ENCODE results near the gene ATAT1.

Gene ATAT1

DNA sequence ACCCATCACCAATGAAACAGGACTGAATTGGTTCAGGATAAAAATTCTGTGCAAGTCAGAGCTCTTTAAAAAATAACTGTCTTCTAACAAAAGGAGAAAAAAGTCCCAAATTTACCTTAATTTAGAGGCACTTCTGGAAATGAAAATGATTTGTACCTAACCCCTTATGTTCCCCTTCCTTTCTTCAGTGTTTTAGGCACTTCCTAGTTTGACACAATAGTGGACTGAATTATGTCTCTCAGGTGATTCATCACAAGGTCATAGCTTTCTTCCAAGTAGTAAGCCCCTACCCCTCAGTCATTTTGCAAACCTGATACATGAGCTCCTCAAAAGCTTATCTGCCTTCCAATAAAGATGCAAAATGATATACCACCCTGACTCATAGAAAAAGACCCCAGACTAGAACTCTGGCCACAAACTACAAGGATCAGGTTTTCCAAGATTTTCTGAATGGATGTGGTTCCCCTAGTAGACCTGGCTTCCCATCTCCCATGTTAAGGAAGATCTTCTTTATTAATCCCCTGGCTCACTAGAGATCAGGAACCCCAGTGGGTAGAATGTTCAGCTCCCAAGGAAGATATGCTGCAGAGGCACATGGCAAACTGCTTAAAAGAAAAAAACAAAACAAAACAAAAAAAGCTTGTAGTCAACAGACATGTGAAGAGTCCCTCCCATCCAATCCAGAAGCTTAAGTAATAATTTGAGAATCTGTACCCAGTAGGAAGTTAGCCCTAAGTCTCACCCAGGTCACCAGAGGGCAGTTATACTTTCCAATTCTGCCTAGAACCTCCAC lies 13.2 kb upstream of the ATAT1 start:
- DNase-seq (ENCODE audit: low read depth in 3 of 3), result no peak

DNA sequence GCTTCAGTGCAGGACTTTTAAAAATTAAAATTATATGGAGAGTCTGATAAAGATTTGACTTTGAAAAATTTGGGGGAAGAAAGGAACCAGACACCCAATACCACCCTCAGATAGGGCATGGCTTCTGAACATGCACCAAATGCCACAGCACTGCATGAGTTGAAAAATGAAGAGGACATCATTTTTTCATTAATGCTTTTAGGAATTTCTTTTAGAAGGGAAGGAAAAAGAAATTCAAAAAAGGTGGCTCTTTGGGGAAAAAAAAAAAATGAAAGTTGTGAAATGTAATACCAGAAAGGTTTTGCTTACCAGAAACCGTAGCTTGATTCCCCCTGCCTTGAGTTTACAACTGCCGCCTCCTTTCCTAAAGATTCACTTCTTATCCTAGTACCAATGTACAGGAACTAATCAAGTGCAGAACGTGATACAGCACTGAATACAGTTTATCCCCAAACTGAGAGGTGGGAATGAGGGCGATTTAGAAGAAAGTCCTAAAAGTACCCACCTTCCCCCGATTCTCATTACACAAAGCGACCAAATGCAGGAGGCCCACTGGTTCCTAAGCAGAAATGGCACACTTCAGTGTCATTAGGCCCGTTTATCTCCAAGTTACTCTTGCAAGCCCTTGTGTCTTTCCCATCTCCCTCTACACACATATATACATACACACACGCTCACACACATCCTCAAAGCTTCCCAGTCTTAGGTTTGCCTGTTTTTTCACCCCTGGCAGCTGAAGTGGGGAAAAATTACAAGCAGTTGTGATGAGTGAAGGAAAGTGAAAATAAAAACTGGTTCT lies 12.4 kb upstream of the ATAT1 start:
- DNase-seq (ENCODE audit: low read depth in 3 of 3), result no peak

DNA sequence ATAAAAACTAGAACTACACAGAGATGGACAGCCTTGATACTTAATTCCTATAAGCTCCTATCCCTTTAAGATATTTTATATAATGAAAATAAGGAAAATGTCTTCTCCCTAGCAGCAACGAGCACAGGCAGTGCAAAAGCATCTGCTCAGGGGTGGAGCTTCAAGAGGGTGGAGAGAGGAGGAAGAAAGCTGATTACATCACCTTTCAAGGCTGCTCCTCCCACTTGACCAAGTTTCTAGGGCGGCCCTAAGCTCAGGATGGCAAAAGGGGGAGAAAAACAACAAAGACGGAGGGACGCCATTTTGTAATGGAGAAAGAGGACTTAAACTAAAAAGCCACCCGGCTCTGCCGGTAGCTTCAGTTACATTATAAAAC lies 11.8 kb upstream of the ATAT1 start:
- peak; percentile 65 to 77 (median 68) for DNase-seq (ENCODE audit: low read depth in 3 of 3)

DNA sequence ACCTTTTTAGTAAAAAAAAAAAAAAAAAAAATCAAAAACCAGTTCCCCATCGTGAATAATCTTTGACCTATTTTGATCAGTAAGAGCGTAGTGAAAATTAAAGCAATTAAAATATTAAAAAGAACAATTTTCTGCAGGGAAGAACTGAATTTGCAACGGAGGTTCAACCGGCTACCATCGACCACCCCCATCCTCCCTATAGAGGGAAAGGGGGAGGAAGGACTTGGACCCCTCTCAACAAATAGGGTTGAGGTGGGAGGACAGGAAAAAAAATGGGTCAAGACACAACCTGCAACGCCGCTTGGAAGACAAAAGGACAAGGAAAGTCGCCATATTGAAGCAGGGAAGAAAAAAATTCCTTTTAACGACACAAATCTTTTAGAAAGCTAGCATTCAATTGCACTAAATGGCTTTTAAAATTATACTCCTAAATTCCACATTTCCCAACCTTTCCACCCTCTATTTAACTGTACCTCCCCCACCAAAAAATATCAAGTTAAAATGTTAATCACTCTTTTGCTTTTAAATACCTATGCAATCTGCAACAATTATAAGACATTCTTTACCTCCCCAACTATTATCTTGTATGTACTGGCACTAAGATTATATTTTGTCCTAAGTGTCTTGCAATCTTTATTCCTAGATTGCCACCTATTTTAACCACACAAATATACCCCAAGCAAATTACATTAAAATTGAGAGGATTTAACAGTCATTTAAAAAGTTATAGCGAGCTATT lies 11.3 kb upstream of the ATAT1 start:
- no peak for DNase-seq (ENCODE audit: low read depth in 3 of 3)

DNA sequence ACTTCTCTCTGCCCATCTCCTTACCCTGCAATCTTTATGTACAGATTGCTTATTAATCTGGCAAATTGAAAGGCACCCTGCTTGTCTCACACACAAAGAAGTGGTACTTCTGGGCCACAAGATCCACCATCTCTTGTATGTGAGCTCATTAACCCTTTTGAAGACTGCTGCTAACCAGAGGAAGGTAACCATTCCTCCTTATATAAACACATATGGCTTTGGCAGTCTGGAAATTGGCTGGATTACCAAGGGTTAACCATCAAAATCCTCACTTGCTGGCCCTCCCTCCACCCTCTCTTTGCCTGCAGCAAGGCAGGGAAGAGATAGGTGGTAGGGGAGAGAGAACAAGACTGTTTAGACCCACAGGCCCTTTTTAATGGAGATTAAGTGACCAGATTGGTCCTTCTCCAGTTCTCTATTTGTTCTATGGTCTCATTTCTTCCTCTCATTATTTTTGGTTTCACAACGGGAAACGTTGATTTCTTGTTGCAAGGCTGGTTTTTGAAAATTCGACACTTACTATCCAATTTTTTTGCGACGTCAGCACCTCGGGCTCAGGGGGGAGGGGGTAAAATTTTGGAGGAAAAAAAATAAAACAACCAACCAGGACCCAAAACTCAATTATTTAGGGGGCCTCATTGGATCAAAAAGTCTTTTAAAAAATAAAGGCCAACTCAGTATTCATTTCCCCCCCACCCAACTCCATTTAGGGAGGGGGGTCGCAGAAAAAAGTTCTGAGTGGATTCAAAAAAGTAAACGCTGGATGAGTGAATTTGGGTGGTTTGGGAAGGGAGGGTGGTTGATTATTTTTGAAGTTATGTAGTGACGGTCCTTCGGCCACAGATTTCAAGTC lies 10.5 kb upstream of the ATAT1 start:
- no peak for DNase-seq (ENCODE audit: low read depth in 3 of 3)

DNA sequence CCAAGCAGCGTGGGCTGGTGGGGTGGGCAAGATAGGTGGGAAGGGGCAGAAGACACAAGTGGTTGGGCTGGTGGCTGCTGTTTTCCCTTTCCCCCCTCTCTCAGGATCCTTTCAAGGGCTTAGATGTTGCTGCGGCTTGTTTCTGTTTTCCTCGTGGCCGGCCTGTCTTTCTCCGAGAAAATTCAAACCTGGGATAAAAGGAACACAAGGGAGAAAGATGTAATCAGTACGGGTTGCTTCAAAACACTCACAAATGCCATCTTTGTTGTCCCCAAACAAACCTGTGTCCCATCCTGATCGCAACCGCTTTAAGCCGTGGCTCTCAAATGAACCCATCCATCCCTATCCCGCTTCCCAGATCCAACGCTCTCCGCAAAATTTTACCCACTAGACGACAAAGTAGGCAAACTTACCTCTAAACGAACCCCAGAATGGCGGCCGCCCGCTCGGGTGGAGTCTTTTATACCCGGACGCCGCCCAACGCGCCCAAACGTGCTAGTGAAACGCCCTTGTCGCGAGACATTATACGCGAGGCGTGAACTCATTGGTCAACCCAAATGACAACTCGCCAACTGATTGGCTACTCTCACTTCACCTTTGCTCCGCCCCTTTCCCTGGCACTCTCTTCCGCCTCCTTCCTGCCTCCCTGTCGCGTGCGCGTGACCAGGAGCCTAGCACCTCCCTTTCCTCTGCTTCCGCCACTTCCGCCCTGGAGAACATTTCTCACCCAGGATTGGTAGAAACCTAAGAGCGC lies 9.7 kb upstream of the ATAT1 start, which contains the start of gene PPP1R10:
Gene PPP1R10, minus strand, starts transcription at position 433 of the 754 bp plus-strand sequence. CDS start 7,299 bp downstream, outside the sequence.
- peak; percentile 95 to 99 (median 96) for DNase-seq (ENCODE audit: low read depth in 3 of 3)

DNA sequence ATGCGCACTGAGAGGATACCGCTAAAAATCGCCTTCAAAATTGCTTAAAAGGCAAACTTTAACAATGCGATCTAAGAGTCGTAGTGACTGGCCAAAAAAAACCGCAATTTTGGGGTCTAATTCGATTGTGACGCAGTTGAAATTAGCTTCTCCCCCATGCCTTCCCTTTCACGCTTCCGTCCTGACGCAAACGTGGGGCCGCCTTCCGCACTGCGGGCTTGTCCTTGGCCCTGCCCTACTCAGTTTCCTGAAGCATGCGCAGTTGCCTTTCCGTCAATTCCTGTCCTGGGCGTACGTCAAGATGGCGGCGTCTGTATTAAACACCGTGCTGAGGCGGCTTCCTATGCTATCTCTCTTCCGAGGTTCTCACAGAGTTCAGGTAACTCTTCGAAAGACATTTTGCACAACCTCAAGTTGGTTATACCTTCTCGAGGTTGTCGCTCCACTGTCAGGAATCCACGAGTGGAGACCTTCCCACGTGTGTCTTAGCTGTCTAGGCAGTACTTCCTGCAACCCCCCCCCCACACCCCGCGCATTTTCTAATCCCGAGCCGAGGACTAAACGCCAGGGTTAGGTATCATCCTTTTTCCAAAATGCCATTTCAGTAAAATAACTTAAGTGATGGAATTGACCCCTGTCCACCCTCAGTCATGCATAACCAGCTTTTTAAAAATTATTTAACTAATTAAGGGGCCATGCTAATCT lies 9.0 kb upstream of the ATAT1 start, which contains the start of gene MRPS18B:
Gene MRPS18B, plus strand, starts transcription at position 276 of the 705 bp plus-strand sequence. Its CDS starts 26 bp downstream, at position 302.
- peak; percentile 93 to 95 (median 95) for DNase-seq (ENCODE audit: low read depth in 3 of 3)

DNA sequence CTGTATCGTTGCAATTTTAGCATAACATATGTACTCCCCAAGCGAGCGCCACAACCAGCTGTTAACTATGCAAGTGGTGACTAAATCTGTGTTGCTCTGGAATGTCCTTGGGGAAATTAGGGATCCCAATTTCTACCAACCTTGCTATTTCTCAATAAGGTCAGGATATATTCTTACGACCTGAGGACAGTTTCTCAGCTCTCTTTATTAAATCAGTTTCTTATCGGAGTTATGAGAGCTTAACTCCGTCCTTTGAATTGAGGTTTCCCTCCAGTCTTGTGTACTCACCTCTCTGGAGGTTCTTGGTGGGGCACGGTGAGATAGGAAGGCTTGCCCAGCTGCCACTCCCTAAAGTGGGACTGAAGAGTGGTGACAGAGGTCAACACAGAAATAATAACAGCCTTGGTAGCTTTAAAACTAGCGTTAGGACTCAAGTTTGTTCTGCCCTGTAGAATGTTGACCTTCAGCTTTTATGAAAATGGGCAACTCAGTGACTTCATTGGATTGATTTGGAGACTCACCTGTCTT lies 8.3 kb upstream of the ATAT1 start:
- DNase-seq (ENCODE audit: low read depth in 3 of 3), result no peak

DNA sequence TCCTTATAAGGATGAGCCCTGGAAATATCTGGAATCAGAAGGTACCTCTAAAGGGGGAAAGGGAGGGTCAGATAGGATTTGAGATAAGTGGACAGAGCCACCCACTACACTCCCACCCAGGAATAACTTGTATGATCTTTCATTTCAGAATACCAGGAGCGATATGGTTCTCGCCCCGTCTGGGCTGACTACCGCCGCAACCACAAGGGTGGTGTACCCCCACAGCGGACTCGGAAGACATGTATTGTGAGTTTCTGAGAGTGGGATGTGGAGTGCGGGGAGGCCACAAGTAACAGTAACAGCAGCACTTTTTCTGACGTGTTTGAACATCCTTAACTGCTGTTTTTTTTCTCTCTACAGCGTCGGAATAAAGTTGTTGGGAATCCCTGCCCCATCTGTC lies 7.1 kb upstream of the ATAT1 start:
- DNase-seq (ENCODE audit: low read depth in 3 of 3), result no peak

DNA sequence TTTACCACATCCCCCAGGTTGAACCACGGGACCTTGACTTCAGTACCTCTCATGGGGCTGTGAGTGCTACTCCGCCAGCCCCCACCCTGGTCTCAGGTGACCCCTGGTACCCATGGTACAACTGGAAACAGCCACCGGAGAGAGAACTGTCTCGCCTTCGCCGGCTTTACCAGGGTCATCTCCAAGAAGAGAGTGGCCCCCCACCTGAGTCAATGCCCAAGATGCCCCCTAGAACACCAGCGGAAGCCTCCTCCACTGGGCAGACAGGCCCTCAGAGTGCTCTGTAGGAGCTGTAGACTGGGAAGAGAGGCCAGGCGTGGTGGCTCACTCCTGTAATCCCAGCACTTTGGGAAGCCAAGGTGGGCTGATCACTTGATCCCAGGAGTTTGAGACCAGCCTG lies 1.2 kb upstream of the ATAT1 start:
- DNase-seq (ENCODE audit: low read depth in 3 of 3), result no peak

DNA sequence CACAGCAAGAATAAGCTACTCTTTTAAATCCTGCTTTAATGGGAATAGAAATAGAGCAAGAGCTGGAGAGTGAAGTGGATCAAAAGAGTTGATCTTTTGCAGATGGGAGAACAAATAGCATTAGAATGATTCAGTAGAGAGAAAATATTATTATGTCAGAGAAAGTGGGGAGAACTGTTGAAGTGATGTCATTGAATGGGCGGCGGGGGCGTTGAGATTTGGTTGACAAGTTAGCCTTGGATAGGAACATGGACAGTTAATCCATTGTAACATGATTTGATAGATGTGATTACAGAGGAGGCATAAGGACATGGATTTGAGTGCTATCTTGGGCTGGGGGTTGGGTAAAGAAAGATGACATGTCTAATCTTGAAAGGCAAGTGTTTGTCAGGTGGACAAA lies 9.2 kb downstream of the ATAT1 start:
- no peak for DNase-seq (ENCODE audit: low read depth in 3 of 3)

DNA sequence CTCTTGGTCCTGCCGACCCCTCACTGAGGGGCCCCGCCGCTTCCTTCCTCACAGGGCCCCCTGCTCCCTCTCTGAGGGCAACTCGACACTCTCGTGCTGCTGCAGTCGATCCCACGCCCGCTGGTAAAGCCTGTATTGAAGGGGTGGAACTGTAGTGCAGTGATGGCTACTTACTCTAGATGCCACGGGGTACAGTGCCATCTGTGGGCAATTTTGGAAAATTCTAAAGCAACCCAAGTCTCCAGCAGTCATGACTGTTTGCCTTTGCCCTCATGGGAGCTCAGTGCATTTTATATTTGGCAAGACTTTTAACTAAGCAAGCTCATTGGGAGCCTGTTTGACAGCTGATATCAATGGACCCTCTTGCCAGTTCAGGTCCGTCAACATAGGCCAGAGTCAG lies 13.8 kb downstream of the ATAT1 start:
- DNase-seq (ENCODE audit: low read depth in 3 of 3), result no peak

DNA sequence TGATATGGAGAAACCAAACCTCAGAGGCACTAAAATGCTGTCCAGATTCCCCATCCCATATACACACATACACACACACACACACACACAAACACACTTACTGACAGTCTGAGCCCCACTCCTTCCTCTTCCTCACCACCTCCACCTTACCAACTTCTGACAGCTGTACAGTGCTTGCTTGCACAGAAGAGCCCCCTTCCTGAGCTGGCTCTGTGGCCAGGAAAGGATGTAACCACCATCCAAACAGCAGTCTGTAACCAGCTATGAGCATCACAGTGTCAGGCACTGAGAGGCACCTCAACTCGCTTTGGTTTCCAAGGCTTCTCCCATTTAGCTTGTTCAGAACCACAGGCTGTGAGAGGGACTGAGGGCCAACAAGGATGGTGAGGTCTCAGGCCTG lies 14.4 kb downstream of the ATAT1 start:
- DNase-seq (ENCODE audit: low read depth in 3 of 3), result no peak

DNA sequence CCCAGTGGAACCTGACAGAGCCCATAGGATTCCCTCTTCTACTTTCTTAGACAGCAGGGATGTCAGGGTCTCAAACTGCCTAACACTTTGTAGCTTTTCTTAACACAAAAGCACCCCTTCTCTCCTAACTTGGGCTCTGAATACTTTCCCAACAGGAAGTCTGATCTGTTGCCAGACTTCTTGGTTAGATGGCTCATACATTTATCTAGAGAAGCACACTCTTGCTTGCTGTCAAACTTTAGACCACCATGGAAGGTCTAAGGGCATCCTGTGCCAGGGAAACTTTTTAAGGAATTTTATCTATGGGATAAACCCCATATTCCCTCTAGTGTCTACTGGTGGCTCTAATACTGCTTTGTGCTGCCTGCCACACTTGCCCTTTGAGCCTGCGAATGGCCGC lies 17.0 kb downstream of the ATAT1 start:
- DNase-seq (ENCODE audit: low read depth in 3 of 3), result no peak

DNA sequence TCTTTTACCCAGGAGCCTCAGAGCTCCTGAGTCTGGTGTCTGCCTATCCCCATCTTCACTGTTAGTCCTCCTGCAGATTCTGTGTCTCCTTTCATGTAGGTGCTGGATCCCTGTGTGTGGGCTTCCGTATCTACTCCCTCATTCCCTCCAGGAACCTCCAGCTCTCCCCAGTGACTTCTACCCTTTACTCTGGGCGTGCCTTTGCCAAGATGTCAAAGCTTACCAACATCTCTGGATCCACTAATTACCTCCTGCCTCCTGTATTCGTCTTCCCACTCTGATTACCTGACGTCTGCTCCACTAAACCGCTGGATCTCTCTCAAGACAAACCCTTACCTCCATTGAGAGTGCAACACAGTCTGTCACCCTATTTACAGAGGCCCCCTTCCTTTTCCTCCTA lies 18.1 kb downstream of the ATAT1 start:
- no peak for DNase-seq (ENCODE audit: low read depth in 3 of 3)

DNA sequence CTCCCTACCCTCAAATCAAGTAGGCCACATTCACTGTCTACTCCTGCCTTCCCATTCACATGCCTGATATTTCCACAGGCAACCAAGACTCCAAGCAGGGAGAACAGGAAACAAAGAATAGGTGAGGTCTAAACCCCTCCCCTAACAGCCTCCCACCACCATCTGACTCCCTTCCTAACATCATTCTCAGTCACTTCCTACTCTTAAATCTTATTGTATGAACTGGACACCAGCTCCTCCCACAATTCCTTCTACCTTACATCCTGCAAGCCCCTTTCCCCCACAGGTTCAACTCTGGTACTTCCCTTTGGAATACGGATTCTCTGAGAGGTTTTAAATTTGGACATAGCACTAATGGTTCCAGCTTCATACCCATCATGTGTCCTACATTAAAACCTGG lies 19.3 kb downstream of the ATAT1 start:
- no peak for DNase-seq (ENCODE audit: low read depth in 3 of 3)

DNA sequence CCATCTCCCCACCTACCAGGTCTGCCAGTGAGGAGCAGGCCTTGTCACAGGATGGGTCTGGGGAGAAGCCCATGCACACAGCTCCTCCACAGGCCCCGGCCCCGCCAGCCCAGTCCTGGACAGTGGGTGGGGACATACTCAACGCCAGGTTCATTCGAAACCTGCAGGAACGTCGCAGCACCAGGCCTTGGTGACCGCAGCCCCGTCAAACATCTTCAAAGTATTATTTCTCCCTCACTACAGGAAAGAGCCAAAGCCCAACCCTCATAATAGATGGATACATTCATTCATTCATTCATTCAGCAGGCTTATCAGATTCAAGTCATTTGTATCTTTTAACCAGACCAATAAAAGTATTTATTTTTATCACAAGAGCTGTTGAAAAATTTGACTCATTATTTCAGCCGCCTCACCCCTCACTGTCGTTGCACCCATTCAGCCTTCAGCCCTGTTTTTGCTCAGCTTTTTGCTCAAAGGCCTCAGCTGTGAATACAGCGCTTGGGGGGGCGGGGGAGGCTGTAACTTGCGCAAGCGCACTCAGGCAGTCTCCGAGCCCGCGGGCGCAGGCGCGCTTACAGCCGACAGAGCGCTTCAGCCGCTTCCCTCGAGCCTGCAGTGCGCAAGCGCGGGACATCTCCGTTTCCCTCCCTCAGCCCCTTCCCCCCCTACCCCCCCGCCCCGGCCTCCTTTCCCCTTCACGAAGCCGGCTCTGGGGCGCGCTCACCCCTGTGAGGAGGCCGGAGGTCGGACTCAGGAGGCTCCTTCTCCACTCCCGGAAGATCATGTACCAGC lies 20.0 kb downstream of the ATAT1 start, which contains the start of gene C6orf136:
Gene C6orf136, plus strand, starts transcription at position 684 of the 792 bp plus-strand sequence. Its CDS starts 99 bp downstream, at position 783.
- peak; percentile 85 to 91 (median 86) for DNase-seq (ENCODE audit: low read depth in 3 of 3)

DNA sequence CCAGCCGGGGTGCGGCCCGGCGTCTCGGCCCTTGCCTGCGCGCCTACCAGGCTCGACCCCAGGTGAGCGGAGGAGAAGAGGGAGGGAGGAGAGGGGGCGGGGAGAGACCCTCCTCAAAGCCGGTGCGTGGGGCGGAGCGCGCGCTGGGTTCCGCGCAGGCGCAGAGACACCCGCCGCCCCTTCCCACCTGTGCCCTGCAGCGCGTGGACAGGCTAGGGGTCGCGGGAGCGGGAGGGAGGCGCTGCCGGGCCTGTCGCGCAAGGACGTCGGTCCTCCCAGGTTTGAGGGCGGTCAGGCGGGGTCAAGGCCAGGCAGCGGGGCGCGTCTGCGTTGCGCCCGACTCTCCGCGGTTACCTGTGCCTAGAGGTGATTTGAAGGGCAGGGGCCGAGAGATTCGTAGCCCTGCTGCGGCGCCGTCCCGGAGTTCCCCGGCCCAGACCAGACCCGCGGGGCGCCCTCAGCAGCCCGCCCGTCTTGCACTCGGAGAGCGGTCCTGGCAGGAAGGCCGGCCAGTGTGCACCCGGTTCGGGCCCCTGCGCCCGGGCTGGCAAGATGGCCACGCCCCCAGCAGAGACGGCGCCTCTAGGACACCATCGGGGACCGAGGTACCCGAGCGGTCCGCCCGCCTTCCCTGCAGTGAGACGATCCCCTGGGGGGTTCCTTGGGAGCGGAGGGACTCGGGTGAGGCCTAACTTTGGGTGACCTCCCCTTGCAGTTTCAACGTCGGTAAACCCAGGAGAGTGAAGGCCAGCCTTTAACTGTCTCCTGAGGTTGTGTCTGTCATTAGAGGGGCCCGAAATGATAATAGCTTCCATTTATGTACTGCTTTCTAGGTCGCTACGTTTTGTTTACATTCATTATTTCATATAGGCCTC lies 20.8 kb downstream of the ATAT1 start:
- DNase-seq (ENCODE audit: low read depth in 3 of 3), result peak; percentile 62 to 76 (median 63)
